Measurements from ENCODE around the gene PHAF1.

PHAF1 gene

GRCh38 chr16:67165121-67166078 is 55.7 kb downstream of the PHAF1 start:
- no peak for DNase-seq

GRCh38 chr16:67166110-67166547 is 56.4 kb downstream of the PHAF1 start:
- DNase-seq = no peak

DNA sequence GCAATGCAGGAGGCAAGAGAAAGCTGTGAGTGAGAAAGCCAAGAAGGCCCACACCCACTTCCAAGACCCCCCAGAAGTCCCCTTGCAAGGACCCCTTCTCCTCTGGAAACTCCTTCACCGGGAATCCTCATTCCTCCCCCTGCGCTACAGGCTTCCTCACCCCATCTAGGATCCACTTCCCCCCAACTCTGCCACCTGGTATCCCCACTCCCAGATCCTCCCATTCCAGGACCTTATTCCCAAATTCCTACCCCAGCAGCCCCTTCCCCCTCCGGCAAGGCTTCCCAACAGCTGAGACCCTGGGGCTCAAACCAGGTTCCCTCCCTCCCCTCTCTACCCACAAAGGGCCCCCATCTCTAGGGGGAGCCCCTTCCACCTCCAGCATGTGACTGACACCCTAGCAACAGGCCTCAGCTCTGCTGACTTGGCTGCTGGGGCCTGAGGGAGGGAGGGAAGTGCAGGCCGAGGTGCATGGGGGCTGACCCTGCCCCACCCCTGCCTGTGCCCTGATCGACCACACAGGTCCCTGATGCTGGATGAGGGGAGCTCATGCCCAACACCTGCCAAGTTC is 56.9 kb downstream of the PHAF1 start:
- no peak for DNase-seq

- no peak for DNase-seq
Observed at GRCh38 chr16:67167588-67167987, 57.8 kb downstream of the PHAF1 start.

DNA sequence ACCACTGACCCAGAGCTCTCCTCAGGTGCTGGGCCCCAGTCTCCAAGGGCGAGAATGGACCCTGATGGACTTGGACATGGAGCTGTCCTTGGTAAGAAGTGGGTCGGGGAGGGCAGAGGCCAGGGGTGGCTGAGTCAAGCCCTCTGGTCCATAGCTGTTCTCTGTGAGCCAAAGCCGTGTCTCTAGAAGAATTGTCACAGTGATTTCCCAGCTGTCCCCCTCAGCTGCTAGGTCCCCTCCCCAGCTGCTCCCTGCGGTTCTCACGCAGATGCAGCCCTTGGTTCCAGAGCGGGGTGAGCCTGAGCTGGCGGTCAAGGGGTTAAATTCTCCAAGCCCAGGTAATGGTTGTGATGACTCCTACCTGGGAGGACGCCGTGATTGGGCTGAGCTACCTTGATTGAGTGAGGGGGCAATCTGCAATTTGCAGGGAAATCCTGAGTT is 59.3 kb downstream of the PHAF1 start:
- DNase-seq = no peak

DNA sequence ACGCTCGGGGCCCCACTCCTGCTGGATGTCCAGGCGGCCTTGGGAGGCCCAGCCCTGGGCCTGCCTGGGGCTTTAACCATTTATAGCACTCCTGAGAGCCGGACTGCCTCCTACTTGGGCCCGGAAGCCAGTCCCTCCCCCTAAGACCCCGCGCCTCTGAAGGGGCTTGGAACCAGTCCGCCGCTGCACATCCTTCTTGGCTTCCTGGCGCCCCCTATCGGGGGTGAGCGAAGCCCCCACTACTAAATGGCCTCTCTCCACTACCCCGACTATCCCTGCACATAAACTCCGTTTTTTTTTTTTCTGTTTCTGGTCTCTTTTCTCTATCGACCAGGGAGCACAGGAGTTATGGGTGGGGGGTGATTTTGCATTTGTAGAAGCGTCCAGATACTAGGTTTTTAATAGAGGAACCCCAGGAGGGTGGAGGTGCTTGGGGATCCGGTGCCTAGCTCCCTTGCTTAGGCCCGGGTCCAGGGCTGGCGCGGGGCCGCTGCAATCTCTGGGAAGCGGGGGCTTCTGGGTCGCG is 60.0 kb downstream of the PHAF1 start:
- DNase-seq = no peak

GRCh38 chr16:67170168-67170948 is 60.6 kb downstream of the PHAF1 start, which contains the start of gene NOL3:
TSS of gene NOL3 (plus strand) at chr16:67170538.
- peak; percentile 60 for DNase-seq

DNA sequence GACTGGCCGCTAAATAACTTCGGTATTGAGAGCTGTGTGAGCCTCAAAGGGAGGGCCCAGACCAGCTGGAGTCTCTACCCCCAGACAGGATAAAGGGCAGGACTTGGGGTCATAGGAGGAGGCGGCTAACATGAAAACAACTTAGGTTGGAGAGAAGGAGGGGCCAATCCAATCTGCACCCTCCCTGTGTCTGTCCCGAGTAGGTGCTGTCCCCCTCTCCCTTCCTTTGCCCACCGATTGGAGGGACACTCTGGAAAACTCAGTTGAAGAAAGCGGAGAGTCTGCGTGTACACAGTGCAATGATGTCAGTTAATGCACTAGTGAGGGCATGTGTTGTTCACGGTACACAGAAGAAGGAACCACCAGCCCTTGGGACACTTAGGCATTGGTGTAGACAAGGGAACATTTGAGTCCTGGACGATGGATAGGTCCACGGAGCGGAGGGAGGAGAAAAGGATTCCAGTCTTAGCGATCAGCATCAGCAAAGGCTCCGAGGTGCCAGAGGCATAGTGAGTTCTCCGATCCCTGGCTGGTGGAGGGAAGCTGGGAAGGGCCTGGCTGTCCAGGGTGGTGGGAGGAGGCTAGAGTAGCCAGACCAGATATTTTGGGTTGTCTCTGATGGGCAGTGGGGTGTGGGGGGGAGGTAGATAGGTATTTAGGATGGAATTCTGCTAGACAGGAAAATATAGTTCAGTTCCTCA is 61.4 kb downstream of the PHAF1 start:
- DNase-seq = no peak

GRCh38 chr16:67173323-67173722 is 63.6 kb downstream of the PHAF1 start:
- DNase-seq = no peak

DNA sequence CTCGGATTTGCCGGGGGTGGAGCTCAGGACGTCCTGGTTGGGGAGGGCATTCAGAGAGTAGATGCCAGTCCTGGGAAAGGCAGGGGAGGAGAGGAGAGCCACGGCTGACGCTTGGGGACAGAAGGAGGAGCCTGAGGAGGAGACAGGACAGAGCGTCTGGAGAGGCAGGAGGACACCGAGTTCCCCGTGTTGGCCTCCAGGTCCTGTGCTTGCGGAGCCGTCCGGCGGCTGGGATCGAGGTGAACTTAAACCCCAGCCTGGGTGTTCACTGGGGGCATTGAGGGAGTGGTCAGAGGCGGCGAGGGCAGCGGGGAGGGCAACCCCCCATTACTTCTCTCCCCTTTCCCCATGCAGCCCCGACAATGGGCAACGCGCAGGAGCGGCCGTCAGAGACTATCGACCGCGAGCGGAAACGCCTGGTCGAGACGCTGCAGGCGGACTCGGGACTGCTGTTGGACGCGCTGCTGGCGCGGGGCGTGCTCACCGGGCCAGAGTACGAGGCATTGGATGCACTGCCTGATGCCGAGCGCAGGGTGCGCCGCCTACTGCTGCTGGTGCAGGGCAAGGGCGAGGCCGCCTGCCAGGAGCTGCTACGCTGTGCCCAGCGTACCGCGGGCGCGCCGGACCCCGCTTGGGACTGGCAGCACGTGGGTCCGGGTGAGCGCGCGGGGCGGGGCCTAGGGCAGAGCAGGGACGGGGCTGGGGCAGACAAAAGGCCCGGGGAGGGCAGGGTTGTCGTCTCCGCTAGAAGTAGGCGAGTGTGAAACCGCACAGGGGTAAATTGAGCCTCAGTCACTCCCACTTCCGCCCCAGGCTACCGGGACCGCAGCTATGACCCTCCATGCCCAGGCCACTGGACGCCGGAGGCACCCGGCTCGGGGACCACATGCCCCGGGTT is 64.3 kb downstream of the PHAF1 start:
- peak; percentile 29 for DNase-seq

- DNase-seq = no peak
Observed at GRCh38 chr16:67174706-67175231, 65.0 kb downstream of the PHAF1 start.

DNA sequence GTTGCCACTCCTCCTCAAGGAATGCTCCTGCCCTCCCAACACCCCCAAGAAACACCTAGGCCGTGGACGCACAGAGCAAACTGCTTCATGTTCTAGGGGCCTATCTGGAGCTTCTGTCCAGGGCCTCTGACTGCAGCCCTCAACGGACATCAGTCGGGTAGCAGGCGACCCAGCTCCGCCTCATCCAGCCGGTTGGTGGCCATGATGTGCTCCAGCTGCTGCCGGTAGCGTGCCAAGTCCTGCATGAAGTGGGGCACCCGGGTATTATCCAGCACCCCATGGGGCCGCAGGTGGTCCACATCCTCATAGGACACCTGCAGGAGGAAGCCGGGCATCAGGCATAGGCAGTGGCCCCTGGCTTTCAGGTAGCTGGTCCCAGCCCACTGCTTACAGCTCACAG is 66.9 kb downstream of the PHAF1 start:
- DNase-seq = no peak

GRCh38 chr16:67177743-67178699 is 68.3 kb downstream of the PHAF1 start:
- DNase-seq = no peak

- DNase-seq = no peak
Observed at GRCh38 chr16:67179421-67180080, 69.8 kb downstream of the PHAF1 start.

DNA sequence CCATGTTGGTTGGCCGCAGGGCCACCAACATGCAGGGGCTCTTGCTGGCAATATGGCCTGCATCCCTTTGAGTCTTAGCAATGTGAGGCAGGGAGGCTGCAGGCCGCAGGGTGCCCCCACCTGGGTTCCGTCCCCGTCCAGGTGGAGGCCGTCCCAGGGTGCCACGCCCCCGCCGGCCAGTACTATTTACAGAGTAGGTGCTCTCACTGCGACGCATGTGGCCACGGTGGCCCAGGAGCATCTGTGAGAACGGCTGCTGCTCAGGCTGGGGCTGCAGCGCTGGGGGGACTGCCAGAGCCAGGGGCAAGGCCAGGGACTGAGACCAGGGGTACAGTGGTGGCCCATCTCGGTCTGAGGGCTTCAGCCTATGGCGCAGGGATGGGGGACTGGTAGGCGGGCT is 70.4 kb downstream of the PHAF1 start:
- no peak for DNase-seq

- DNase-seq = no peak
Observed at GRCh38 chr16:67181346-67181745, 71.6 kb downstream of the PHAF1 start.

DNA sequence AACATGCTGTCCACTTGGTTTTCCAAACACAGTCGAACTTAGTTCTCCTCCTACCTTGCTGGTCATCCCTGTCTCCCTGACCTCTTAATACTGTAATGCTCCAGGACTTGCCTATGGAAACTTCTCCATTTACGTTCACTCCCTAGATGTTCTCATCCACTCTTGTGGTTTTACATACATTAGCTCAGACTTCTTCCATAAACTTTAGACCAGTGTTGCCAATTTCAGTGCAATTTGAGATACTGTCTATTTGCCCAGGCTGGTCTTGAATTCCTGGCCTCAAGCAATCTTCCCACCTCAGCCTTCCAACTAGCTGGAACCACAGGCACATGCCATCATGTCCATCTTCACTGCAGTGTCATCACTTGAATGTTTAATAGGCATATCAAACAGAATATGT is 72.5 kb downstream of the PHAF1 start:
- DNase-seq = no peak

DNA sequence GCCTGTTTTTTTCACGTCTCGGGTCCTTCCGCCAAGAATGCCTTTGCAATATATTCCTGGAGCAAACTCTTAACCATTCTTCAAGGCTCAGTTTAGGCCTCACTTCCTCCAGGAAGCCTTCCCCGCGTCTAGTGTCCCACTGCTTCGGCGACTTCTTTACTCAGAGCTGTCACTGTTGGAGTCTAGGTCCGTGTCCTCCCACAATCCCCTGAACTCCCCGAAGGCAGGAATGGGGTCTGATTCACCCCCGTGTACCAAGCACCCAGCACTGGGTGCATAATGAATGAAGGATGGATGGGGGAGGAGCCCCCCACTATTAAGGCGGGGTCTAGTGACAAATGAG is 73.5 kb downstream of the PHAF1 start:
- DNase-seq = no peak
